Heart left ventricle (tissue), 13 donors: ENCODE data around the gene HRH2.

Experiments
- POLR2A ChIP-seq, 2 donors: fragments of 450-650 bp; IDR thresholded peaks; one replicate each; pipeline ENCODE4 v1.6.1; 2017; ENCODE audit warnings: antibody characterized with exemption in 2 of 2, mild to moderate bottlenecking in 2 of 2, moderate library complexity in 2 of 2
- TF ChIP-seq, protein P1 (sequence below), 12 donors: fragments of 200-600 bp; sonication (generic) in 4 of 12; IDR thresholded peaks; one replicate each; pipeline versions ENCODE4 v1.5.0 to v1.8.0; 2018 to 2022; ENCODE audit warnings: antibody characterized with exemption in 12 of 12, mild to moderate bottlenecking in 5 of 12
- donor health status: ischemic (EF 13 %, LVEDD 7.1; RV severe dilation, severe dysfunction).
- donor health status: DM: no; HTN: yes; CAD: no.
- donor health status: DM: no; HTN: no; CAD: no.
- donor health status: ischemic (EF 25% LVEDD 6.9; RV normal size, moderate dysfunction).
- donor health status: ischemic (EF 25% LVEDD 5.7; RV mildly dilated, moderate dysfunction).
- donor health status: ischemic (EF 35%, LVEDD 5.7; RV mildly dilated, moderate dysfunction).
- donor health status: nonischemic (EF 11% LVEDD 7.7; RV severe dilation, severe dysfunction).
- donor health status: DM: yes; HTN: yes; CAD: no.
- donor health status: PGD.
- donor health status: ischemic (EF 29% LVEDD 5.4; RV normal size, mild dysfunction).
- donor health status: nonischemic (EF 23%, LVEDD 6.1; RV moderate dilation, normal function).

- TF ChIP-seq, protein P1, sequence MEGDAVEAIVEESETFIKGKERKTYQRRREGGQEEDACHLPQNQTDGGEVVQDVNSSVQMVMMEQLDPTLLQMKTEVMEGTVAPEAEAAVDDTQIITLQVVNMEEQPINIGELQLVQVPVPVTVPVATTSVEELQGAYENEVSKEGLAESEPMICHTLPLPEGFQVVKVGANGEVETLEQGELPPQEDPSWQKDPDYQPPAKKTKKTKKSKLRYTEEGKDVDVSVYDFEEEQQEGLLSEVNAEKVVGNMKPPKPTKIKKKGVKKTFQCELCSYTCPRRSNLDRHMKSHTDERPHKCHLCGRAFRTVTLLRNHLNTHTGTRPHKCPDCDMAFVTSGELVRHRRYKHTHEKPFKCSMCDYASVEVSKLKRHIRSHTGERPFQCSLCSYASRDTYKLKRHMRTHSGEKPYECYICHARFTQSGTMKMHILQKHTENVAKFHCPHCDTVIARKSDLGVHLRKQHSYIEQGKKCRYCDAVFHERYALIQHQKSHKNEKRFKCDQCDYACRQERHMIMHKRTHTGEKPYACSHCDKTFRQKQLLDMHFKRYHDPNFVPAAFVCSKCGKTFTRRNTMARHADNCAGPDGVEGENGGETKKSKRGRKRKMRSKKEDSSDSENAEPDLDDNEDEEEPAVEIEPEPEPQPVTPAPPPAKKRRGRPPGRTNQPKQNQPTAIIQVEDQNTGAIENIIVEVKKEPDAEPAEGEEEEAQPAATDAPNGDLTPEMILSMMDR (IDR thresholded peaks at IDR 0.05), result no peak
- no peak for TF ChIP-seq POLR2A (IDR thresholded peaks at IDR 0.05)
These were observed 19.6 kb upstream of the HRH2 start for GRCh38 chr5:175638305-175638704.
